Measurements from ENCODE around the gene TLE4.
A peak's percentile ranks its signal among the peaks of the same experiment; 100 is the strongest.
"Not testable (repeated sequence)": the region's sequence is repeated elsewhere in the genome, so short reads cannot be mapped to it uniquely, and the experiment has no call there.

The TLE4 gene

GRCh38 chr9:79745752-79746336, 174.1 kb downstream of the TLE4 start:
- FAIRE-seq: no peak

GRCh38 chr9:79751895-79752466, 180.2 kb downstream of the TLE4 start:
- not testable (repeated sequence) for FAIRE-seq

GRCh38 chr9:79756414-79756813, 184.6 kb downstream of the TLE4 start:
- FAIRE-seq: no peak

GRCh38 chr9:79757074-79757473, 185.3 kb downstream of the TLE4 start:
- no peak for FAIRE-seq

GRCh38 chr9:79757881-79758669, 186.3 kb downstream of the TLE4 start:
- FAIRE-seq: peak; percentile 49

GRCh38 chr9:79759460-79759859, 187.7 kb downstream of the TLE4 start:
- no peak for FAIRE-seq

GRCh38 chr9:79762070-79762469, 190.3 kb downstream of the TLE4 start:
- no peak for FAIRE-seq

GRCh38 chr9:79763671-79764285, 192.0 kb downstream of the TLE4 start:
- FAIRE-seq: no peak

GRCh38 chr9:79764374-79764773, 192.6 kb downstream of the TLE4 start:
- no peak for FAIRE-seq

- FAIRE-seq: no peak
These were observed 193.7 kb downstream of the TLE4 start for GRCh38 chr9:79765466-79765865.

- no peak for FAIRE-seq
These were observed 194.3 kb downstream of the TLE4 start for GRCh38 chr9:79766091-79766490.

- FAIRE-seq: no peak
These were observed 196.4 kb downstream of the TLE4 start for GRCh38 chr9:79768194-79768593.

- FAIRE-seq: no peak
These were observed 197.9 kb downstream of the TLE4 start for GRCh38 chr9:79769476-79770275.

GRCh38 chr9:79774356-79774755, 202.6 kb downstream of the TLE4 start:
- FAIRE-seq: no peak

Data from G401.6 (cell line).